Motor neuron (in vitro differentiated cells): ENCODE measurements around the gene TBL1XR1. TPM values are rescaled to one million over a fixed set of nuclear protein-coding genes. Genes with fewer than 3 reads are reported as not detected.
A peak's percentile ranks its signal among the peaks of the same experiment; 100 is the strongest.
"Not testable (repeated sequence)": the region's sequence is repeated elsewhere in the genome, so short reads cannot be mapped to it uniquely, and the experiment has no call there.

Experiments
- ATAC-seq, 8 experiments: fragments of 200-7000 bp; cut with Tn5 transposase; replicated peaks in 6 of 8; 2 replicates each; pipeline ENCODE4 v1.8.0; 2021; ENCODE audit warnings: mild to moderate bottlenecking in 8 of 8, moderate library complexity in 8 of 8
- H3K27ac ChIP-seq, 2 donors: fragments of 250-450 bp; sonication (Bioruptor Pico); 2 replicates each; pipeline ENCODE4 v1.9.0; 2021; ENCODE audit warnings: antibody characterized with exemption in 2 of 2, mild to moderate bottlenecking in 2 of 2, moderate library complexity in 1 of 2
- H3K4me1 ChIP-seq, 2 donors: fragments of 250-450 bp; sonication (Bioruptor Pico); replicated peaks in 1 of 2; 2 replicates each; pipeline ENCODE4 v1.6.1; 2021; ENCODE audit warnings: antibody characterized with exemption in 2 of 2, mild to moderate bottlenecking in 2 of 2, moderate library complexity in 1 of 2
- H3K4me3 ChIP-seq, 5 donors: fragments of 250-450 bp; sonication (Bioruptor Pico); 2 replicates each; pipeline ENCODE4 v1.9.0; 2021; ENCODE audit warnings: antibody characterized with exemption in 5 of 5, mild to moderate bottlenecking in 5 of 5, moderate library complexity in 4 of 5
- WGBS, 10 experiments: fragments of 450-650 bp; shearing (Covaris generic); methylation state at CpG; one replicate each; pipeline ENCODE4 v1.0.0; 2022; 5-methylcytosine and 5-hydroxymethylcytosine counted together
- in situ Hi-C, 9 experiments: fragments of 400-800 bp; cut with MboI; loops; one replicate each; pipeline ENCODE4 v1.15.0; 2021; ENCODE audit warnings: low sequenced_read_pairs in 9 of 9, low pct_unique_long_range_greater_than_20kb in 2 of 9; ENCODE audit not compliant: unreplicated experiment in 9 of 9
- total RNA-seq, 8 experiments: library from RNA; unstranded; fragments of 300-600 nt; gene quantifications; 2 replicates each; pipeline versions ENCODE4 v1.2.3 to v1.2.4, GENCODE V29; 2022

TBL1XR1 gene
- total RNA-seq, 8 experiments from 2014 or later: 45.1 to 153 (median 76.8) TPM

DNA sequence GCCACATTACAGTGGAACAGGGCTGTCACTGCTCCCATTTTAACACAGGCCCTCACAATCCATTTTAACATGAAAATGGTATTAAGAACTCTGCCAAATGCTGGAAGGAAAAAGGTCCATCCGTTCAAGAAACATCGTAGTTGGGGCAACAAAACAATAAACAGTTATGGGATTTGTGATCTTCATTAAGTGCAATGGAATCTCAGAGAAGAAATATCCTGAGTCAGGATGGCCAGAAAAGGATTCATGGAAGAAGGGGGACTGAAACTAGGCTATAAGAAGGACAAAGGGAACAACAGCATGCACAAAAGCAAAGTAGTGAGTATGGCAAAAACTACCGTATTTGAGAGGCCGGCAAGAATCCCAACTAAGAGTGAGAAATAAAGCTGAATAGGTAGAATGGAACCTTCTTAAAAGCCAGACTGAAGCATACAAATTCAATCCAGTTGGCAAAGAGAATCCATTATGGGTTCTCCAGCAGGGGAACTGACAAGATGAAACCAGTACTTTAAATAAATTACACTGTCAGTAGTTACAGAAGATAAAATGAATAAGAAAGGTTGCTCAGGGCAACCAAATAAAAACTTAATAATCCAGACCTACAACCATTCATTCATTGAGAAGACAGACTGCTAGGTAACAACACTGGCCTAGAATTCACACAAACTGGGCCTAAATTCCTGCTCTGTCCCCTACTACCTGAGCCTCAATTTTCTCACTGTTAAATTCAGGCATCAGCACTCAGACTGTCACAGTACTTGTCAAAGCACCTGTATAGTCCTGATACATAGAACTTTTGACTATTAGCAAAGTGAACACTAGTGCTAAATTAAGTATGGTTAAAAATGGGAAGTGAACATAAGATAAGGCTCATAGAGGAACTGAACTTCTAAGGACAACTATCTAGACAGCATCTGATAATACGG, 6.3 kb downstream of the TBL1XR1 start:
- peaks cover 24 to 26% of the 10 kb centered on the region in 2 donors for H3K4me1 ChIP-seq
- peak in 7 of 8 experiments; percentile 27 to 76 (median 49) for ATAC-seq
- in situ Hi-C loops: loop anchor here in 7 of 9 experiments (10.0 to 25.0 kb wide), 3 partner anchors 129 to 171 kb away; no protein-coding TSS in a partner anchor
- WGBS, 10 experiments: 10 to 100% (median 43%) methylated on average over 1 to 5 of the region's 5 CpGs
- peak overlapping the region; percentile 11 to 14 for H3K27ac ChIP-seq
- no peak overlapping the region for H3K4me3 ChIP-seq

DNA sequence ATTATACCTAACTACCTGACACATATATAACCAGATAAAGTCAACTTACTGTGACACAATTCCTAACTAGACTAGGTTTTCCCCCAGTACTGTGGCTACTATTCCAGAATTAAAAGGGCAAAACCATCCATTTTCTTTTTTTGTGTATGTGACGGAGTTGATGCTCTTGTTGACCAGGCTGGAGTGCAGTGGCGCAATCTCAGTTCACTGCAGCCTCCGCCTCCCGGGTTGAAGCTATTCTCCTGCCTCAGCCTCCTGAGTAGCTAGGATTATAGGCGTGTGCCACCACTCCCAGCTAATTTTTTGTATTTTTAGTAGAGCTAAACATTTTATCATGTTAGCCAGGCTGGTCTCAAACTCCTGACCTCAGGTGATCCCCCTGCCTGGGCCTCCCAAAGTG, 7.1 kb downstream of the TBL1XR1 start:
- WGBS, 10 experiments: 86 to 100% (median 94%) methylated on average over 2 to 5 of the region's 5 CpGs; no CpG with 5 or more reads in 4 of the 10 experiments
- ATAC-seq, H3K4me3 ChIP-seq: not testable (repeated sequence)
- peaks cover 25 to 29% of the 10 kb centered on the region in 2 donors for H3K4me1 ChIP-seq
- in situ Hi-C loops: loop anchor here in 7 of 9 experiments (10.0 to 25.0 kb wide), 3 partner anchors 128 to 172 kb away; no protein-coding TSS in a partner anchor
- peak overlapping the region in 1 of 2 donors; percentile 14 for H3K27ac ChIP-seq

DNA sequence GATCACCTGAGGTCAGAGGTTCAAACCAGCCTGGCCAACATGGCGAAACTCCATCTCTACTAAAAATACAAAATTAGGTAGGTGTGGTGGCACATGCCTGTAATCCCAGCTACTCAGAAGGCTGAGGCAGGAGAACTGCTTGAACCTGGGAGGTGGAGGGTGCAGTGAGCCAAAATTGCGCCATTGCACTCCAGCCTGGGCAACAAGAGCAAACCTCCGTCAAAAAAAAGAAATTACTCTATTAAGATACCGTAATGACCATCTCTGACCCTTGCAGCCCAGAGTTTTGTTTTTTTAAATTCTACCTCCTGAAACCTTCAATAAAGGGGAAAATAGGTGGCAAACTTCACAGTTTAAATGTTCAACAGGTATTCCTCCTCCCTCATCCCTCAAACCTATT, 9.0 kb downstream of the TBL1XR1 start:
- WGBS, 10 experiments: 80 to 100% (median 92%) methylated on average over 1 to 4 of the region's 4 CpGs; no CpG with 5 or more reads in 3 of the 10 experiments
- in situ Hi-C loops: loop anchor here in 5 of 9 experiments (25.0 kb wide), 2 partner anchors 126 to 174 kb away; no protein-coding TSS in a partner anchor
- not testable (repeated sequence) for ATAC-seq

DNA sequence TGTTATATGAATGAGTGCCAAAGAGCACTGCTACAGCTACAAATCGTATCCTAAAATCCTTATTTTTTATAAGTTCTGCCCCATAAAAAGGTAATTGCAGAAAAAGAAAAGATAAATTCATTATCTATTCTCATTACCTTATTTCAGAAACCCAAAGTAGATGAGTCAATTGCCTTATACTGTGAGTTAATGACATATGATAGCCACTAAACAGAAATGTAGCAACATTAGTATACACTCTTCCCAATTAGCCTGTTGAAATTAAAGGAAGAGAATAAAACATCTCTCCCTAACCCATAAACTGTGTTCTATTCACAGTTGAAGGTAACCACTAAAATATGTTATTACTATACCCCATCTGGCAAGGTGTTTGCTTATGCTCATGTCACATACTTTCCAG, 11.0 kb downstream of the TBL1XR1 start:
- H3K4me3 ChIP-seq: no peak overlapping the region

More for the DNA sequence above, 9.0 kb downstream of the TBL1XR1 start:
- peaks cover 19 to 24% of the 10 kb centered on the region in 2 donors for H3K4me1 ChIP-seq
- not testable (repeated sequence) for H3K27ac ChIP-seq, H3K4me3 ChIP-seq

DNA sequence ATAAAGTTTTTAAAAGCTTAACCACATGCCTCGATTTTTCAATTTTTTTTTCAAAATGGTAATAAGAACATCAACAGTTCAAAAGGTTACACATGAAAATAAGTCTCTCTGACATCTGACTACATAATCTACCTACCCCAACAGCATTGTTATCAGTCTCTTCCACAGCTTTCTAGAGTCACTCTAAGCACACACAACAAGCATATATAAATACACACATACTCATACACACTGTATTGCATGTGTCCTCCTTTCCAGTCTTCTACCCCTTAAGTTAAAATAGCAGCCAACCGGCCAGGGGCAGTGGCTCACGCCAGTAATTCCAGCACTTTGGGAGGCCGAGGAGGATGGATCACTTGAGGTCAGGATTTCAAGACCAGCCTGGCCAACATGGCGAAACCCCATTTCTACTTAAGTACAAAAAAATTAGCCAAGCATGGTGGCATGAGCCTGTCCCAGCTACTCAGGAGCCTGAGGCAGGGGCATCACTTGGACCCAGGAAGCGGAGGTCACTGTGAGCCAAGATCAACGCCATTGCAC, 12.2 kb downstream of the TBL1XR1 start:
- 0 to 100% (median 81%) methylated on average over 1 to 6 of the region's 7 CpGs for WGBS, 10 experiments
- Histone ChIP-seq H3K27ac (no peak overlapping the region), H3K4me3 (no peak overlapping the region), H3K4me1 (peaks cover 4 to 7% of the 10 kb centered on the region in 2 donors)
- ATAC-seq: peak in 2 of 8 experiments; percentile 23 to 25
- in situ Hi-C loops: loop anchor here in 5 of 9 experiments (25.0 kb wide), 2 partner anchors 123 to 177 kb away; no protein-coding TSS in a partner anchor

More for the DNA sequence above, 11.0 kb downstream of the TBL1XR1 start:
- peaks cover 15 to 19% of the 10 kb centered on the region in 2 donors for H3K4me1 ChIP-seq
- ATAC-seq: no peak
- 56 to 100% (median 100%) methylated on average over 1 of the region's 1 CpG; no CpG with 5 or more reads in 1 of the 10 experiments for WGBS, 10 experiments
- H3K27ac ChIP-seq: no peak overlapping the region
- in situ Hi-C loops: loop anchor here in 5 of 9 experiments (25.0 kb wide), 2 partner anchors 124 to 176 kb away; no protein-coding TSS in a partner anchor

DNA sequence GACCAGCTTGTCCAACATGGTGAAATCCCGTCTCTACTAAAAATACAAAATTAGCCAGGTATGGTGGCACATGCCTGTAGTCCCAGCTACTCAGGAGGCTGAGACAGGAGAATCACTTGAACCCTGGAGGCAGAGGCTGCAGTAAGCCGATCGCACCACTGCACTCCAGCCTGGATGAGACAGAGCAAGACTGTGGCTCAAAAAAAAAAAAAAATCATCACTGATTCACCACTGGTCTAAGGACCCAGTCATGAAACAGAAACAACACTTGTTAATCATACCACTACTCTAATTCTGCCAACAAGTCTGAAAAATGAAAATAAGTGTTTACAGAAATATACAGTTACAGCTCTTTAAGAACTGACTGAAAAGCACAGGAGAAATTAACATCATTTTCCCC, 12.7 kb downstream of the TBL1XR1 start:
- H3K4me3 ChIP-seq, H3K4me1 ChIP-seq, H3K27ac ChIP-seq: not testable (repeated sequence)
- in situ Hi-C loops: loop anchor here in 5 of 9 experiments (25.0 kb wide), 2 partner anchors 122 to 178 kb away; no protein-coding TSS in a partner anchor
- 80 to 100% (median 100%) methylated on average over 1 to 2 of the region's 3 CpGs; no CpG with 5 or more reads in 5 of the 10 experiments for WGBS, 10 experiments
- peak in 1 of 8 experiments; percentile 19 for ATAC-seq

DNA sequence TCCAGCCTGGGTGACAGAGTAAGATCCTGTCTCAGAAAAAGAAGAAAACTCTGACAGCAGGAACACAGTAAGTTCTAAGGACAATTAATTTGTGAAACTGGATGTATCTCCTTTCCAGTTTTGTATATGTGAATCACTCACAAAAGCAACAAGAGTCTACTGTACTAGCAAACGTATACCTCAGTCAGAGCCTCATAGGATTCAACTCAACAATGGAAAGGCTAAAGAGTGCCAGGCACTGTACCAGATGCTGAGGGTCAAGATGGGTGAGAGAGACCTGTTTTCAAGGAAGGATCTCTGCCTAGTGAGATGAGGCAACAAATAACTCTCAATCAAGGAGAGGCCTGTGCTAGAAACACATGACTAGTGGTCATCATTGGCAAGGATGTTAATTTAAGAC, 14.9 kb downstream of the TBL1XR1 start:
- 40 to 100% (median 100%) methylated on average over 1 of the region's 1 CpG; no CpG with 5 or more reads in 5 of the 10 experiments for WGBS, 10 experiments
- ATAC-seq: no peak
- Histone ChIP-seq H3K4me3 (no peak overlapping the region), H3K4me1 (peaks cover 4% of the 10 kb centered on the region in 2 donors), H3K27ac (no peak overlapping the region)
- in situ Hi-C loops: loop anchor here in 5 of 9 experiments (25.0 kb wide), 2 partner anchors 120 to 180 kb away; no protein-coding TSS in a partner anchor

DNA sequence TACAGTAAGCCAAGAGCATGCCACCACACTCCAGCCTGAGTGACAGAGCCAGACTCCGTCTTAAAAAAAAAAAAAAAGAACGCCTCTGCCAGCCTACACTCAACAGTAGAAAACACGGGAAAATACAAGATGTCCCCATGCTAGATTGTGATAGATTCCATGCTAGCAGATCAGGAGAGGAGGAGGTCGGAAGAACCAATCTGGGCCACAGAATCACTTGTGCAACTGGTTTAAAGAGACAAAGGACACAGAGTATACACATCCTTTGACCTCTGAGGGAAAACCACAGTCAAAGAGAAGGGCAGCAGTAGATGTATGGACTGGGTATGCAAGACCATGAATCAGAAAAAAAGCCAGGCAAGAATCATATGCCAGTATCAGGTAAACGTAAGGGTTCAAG, 15.9 kb downstream of the TBL1XR1 start:
- Histone ChIP-seq H3K27ac (no peak overlapping the region), H3K4me1 (peaks cover 4% of the 10 kb centered on the region in 2 donors), H3K4me3 (no peak overlapping the region)
- 40 to 100% (median 88%) methylated on average over 1 to 5 of the region's 5 CpGs for WGBS, 10 experiments
- ATAC-seq: no peak
- in situ Hi-C loops: loop anchor here in 5 of 9 experiments (25.0 kb wide), 2 partner anchors 119 to 181 kb away; no protein-coding TSS in a partner anchor

DNA sequence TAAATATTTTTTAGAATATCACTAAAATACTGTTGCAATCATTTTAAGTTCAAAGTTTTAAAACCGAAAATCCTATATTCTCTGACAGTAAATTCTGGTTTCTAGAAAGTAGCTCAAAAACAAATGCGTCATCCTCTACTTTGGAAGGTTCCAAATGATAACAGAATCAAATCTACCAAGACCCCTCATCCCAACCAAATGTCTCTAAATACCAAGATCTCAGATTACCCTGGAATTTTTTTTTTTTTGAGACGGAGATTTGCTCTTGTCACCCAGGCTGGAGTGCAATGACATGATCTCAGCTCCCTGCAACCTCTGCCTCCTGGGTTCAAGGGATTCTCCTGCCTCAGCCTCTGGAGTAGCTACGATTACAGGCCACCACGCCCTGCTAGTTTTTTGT, 16.8 kb downstream of the TBL1XR1 start:
- no peak overlapping the region for H3K27ac ChIP-seq
- ATAC-seq: no peak
- in situ Hi-C loops: loop anchor here in 5 of 9 experiments (25.0 kb wide), 2 partner anchors 118 to 182 kb away; no protein-coding TSS in a partner anchor
- H3K4me1 ChIP-seq: peaks cover 4% of the 10 kb centered on the region in 2 donors
- H3K4me3 ChIP-seq: no peak overlapping the region
- 88 to 100% (median 97%) methylated on average over 2 to 5 of the region's 5 CpGs; no CpG with 5 or more reads in 1 of the 10 experiments for WGBS, 10 experiments

DNA sequence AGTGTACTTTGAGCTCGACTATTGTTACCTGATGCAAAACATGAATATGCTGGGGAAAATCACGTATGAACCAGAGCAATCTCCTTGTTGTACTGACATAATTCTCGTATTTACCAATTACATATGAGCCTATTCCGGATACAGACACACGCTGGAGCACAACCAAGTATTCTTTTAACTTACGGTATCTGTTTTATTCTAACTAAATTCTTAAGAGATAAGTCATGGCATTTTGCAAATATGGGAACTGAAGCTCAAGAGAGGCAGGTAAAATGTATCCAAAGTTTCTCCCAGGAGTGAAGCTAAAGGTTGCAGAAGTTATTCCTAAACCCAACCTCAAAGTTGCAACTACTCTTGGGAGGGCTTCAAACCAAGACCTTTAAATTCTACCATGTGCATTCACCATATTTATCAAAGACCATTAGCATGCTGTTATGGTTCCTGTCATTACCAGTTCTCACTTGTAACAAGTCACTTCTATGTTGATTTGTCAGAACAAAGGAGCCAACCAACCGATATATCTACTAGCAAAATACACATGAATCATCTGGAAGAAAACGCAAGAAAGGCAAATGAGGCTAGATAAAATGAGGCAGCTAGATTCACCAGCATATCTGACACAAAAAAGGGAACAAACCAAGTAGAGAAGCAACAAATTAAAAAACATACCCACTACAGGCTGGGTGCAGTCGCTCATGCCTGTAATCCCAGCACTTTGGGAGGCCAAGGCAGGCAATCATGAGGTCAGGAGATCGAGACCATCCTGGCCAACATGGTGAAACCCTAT, 17.8 kb downstream of the TBL1XR1 start:
- Histone ChIP-seq H3K4me1 (peaks cover 3 to 5% of the 10 kb centered on the region in 2 donors), H3K27ac (no peak overlapping the region), H3K4me3 (no peak overlapping the region)
- ATAC-seq: no peak
- 77 to 100% (median 93%) methylated on average over 3 to 9 of the region's 10 CpGs; no CpG with 5 or more reads in 1 of the 10 experiments for WGBS, 10 experiments
- in situ Hi-C loops: loop anchor here in 5 of 9 experiments (25.0 kb wide), 2 partner anchors 117 to 183 kb away; no protein-coding TSS in a partner anchor

DNA sequence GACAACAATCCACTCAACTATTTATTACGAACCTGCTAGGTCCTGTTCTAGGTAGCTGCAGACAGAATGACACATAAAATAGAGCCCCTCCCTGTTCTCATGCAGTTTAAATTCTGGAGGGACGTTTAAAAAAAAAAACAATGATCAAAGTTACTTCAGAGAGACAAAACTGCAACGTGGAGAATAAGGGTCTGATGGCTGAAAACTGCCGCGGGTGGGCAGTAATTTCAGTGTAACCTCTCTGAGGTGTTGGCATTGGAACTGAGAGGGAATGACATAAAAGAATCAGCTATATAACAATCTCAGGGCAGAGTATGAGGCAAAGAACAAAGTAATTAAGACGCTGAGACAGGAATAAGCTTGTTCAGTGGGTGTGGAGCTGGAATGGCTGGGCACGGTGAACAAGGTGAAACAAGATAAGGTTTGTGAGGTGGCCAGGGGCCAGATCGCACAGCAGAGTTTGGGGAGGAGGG, 19.5 kb downstream of the TBL1XR1 start:
- no peak for ATAC-seq
- H3K27ac ChIP-seq: no peak overlapping the region
- 55 to 100% (median 89%) methylated on average over 1 to 8 of the region's 8 CpGs for WGBS, 10 experiments
- in situ Hi-C loops: loop anchor here in 5 of 9 experiments (25.0 kb wide), 2 partner anchors 115 to 185 kb away; no protein-coding TSS in a partner anchor
- H3K4me1 ChIP-seq: peaks cover 5 to 9% of the 10 kb centered on the region in 2 donors
- no peak overlapping the region for H3K4me3 ChIP-seq
